T47D (cell line): ENCODE data around the gene COL4A1.

ENCODE experiments used
- DNase-seq, 2 experiments: peaks; one replicate each; pipeline versions ENCODE4 v3.0.0 to v3.0.0-alpha.2; 2011 to 2012; ENCODE audit warnings: low read depth in 1 of 2, low spot score in 1 of 2
- JUND ChIP-seq: IDR thresholded peaks from 2 replicates; pipeline ENCODE4 v1.6.1; 2012; ENCODE audit warnings: low read depth
- in situ Hi-C: cut with HindIII; loops from 2 replicates; pipeline ENCODE4 v1.10.0; 2016; ENCODE audit warnings: low sequenced_read_pairs, low pct_unique_long_range_greater_than_20kb

Gene COL4A1

DNA sequence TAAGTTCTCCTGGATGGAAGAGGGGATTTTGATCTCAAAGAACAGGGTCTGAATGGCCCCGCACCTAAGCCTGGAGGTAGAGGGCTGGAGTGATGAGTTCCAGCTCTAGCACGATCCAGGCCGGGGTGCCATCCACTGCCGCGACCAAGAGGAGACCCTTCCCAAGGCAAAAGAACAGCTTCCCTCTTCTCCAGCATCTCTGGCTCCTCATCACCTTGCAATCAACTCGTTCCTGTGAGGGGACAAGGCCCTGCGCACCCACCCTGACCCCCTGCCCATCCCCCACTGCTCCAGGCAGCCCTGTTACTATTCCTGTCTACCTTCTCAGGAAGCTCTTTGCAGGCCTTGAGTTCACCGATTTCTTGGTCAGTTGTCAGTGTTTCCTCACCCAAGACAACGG, 17.8 kb downstream of the COL4A1 start:
- in situ Hi-C loops: no loop called here
- DNase-seq: no peak
- no peak for TF ChIP-seq JUND

DNA sequence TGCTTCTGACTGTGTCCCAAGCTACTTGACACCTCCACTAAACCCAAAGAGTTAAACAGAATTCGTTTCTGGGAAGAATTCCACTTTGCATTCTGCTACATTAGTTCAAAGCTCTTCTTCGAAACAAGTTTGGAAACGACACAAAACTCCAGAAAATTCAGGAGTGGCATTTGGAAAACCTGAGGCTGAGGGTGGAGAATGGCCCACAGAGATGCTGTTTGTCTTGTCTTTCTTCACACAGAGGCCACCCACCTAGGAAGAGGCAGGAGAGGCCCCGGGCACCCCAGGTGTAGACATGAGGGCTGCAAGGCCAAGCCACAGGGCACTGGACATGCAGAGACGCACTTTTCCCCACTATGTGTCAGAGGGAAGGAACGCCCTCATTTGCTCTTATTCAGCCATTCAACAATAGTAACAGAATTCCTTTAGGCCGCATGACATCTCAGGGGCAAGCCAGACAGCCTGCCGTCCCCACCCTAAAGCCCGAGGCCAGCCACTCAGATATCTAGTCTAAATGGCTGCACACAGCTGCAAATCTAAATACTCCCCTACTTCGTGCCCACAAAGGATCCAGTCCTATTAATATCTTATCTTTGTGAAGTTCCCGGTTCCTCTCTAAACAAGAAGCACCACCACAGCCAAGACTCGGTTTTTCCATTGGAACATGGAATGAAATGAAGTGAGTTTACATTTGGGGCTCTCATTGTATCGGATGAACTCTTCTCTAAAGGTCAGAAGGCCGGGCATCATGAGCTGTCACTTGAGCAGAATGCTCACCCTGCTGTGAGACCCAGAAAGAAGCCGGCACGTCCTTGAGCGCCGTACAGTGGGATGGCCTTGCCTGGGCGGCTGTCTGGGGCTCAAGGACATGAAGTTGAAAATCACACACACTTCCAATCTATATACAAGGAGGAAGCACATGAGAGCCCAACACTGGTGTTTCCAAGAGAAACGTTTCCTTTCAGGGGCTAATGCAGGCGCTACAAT, 19.8 kb downstream of the COL4A1 start:
- in situ Hi-C loops: no loop called here
- TF ChIP-seq JUND: no peak
- DNase-seq: no peak

DNA sequence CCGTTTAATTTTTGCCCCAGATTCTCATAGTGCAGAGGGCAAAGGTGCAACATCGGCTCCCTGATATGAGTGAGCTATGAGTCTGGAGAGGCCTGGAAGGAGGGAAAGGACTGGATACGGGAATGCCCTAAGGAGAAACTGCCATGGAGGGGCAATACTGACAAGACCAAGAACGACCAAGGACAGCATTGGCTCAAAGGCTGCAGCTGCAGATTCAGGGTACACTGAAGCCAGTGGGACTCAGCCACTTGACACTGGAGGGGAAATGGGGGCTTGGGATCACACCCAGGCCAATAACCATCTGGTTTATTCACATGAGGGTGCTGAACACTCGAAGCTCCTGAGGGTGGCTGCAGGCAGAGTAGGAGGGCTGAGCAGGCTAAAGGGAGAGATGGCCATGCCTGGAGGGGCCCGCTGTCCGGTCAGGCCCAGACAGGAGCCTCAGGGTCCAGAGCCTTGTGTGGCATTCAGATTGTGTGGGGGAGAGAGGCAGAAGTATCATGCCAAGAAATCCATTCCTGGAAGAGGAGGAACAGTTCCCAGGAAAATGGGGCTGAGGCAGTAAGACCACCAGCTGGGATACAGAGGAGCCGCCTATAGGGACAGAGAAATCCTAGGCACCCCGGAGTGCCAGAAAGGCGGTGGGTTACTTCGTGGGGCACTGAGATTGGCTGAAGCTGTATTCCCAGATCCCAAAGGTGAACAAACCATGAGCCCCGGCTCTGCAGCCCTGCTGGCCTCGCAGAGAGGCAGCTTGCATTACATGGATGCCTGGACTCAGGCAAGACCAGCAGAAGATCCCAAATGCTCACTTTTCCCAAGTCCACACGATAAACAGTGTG, 20.7 kb downstream of the COL4A1 start:
- DNase-seq: no peak
- no peak for TF ChIP-seq JUND
- in situ Hi-C loops: no loop called here

DNA sequence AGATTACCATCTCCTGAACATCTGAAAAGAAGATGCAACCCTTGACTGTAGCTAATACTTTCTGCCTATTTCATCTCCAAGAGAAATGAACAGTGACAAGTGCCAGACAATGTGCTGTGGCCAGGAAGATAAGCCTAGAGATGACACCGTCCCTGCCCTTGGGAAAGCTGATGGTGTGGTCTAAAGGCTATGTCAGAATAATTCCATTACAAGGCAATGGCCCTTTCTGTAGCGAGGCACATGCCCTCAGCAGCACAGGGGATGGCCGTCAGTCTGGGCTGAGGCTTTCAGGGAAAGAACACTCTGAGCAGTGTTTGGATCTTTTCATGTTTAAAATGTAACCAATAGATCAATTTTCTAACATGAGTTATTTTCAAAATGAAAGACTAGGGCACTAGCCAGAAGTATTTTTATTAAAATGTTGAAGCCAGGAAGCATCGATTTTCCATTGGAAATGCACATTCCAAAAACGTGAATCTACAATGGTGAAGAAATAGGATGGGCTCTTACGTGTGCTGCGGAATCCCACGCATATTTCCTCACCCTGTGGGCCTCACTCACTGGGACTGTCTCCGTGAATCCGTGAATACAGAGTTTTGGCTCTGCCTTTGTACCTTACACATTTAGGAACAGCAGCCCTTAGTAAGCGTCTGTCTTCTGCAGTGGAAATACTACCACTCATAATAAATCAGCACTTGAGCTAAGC, 22.0 kb downstream of the COL4A1 start:
- in situ Hi-C loops: no loop called here
- no peak for TF ChIP-seq JUND

DNA sequence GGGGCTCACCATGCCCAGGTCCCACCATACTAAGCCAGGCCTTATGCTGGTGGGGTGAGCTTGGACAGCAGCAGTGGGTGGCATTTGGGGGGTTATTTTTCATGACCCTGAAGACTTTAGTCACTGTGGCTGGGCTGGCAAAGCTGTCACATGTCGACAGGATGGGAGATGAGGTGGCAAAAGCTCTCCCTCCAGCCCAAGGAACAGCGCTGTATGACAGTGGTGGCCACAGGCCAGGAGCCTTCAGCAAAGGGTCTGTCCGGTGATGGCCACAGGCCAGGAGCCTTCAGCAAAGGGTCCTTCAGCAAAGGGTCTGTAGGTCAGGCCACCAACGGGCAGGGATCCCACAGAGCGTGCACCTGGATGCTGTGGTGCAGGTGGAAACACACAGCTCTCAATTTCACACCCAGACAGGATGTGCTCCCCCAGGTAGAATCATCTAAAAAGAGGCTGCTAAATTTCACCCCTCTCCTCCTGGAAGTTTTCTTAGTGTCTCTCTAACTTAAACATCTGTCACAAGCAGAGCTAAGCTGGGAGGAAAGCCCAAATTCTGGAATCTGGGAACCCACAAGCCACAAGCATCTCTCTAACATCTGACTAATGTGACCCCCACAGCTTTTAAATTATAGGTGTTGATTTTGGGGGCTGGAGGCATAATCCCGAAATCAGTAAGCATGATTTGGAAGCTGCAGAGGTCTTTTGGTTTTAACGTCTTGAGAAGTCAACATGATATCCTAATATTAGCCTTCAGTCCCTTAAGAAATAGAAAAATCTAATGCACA, 23.0 kb downstream of the COL4A1 start:
- in situ Hi-C loops: no loop called here
- no peak for TF ChIP-seq JUND
- DNase-seq: no peak

More for the DNA sequence above, 22.0 kb downstream of the COL4A1 start:
- DNase-seq: no peak

DNA sequence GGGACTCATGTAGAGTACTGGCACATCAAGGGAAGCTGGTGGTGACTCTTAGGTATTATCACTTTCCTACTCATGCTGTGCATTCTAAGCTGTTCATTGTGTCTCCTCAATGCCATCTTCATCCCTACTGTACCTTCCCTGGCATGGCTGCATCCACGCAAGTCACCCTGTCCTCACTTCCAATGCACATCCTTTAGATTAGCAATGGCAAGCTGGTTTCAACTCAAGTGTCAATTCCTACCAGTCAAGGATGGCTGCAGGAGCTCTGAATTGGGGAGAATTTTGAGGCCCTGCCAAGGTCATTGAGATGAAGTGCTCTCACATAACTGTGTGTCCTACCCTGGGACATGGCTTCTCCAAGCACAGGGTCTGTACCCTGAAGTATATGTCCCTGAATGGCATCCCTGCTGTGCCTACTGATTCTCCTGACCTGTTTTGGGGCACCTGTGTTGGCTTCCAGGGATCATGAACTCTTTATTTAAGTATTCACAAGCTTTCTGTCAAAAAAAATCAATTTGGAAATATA, 24.6 kb downstream of the COL4A1 start:
- TF ChIP-seq JUND: no peak
- DNase-seq: no peak
- in situ Hi-C loops: no loop called here

DNA sequence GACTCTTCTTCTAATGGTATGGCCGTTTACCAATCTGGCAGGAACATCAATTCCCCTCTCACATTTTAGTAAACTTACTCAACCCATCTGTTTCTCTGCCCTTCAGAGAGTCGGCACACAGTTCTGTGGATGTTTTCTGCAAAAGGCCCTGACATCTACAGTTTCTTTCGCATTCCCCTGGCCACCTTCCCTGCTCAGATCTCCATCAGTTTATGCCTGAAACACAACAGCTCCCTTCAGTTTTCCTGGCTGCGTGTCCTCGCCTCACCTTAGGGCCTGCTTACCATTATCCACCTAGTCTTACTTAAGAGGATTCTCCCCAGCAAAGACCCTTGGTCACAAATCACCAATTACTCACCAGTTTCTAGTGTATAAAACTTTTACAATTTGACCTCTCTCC, 25.2 kb downstream of the COL4A1 start:
- DNase-seq: no peak
- in situ Hi-C loops: no loop called here
- TF ChIP-seq JUND: no peak

DNA sequence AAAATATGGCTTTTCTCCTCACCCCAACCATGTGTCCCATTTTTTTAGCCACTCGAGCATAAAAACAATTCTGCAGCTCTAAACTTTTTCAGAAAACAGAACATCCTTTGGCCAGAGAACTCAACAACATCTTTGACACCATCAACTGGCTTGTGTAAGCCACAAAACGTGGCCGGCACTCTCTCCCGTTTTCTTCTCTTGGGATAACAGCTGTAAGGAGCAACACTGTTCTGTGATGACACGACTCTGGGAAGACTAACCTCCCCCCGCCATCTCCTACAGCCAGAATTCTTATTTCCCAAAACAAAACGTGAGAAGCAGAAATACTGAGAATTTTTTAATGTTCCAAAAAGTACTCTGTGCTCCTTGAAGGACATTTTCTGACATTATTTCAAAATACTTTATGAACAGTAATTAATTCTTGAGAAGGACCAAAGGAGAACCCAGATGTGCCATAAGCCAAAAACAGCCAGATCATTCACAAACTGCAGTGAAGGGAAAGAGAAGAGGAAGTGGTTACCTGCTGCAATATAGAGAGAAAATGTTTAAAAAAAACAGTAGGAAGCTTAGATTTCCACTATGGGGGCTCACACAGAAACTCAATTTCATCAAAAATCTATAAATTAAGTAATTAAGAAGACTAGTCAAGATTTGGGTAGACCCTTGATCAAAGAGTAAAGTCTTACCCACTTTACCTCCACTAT, 25.8 kb downstream of the COL4A1 start:
- DNase-seq: no peak
- no peak for TF ChIP-seq JUND
- in situ Hi-C loops: no loop called here

DNA sequence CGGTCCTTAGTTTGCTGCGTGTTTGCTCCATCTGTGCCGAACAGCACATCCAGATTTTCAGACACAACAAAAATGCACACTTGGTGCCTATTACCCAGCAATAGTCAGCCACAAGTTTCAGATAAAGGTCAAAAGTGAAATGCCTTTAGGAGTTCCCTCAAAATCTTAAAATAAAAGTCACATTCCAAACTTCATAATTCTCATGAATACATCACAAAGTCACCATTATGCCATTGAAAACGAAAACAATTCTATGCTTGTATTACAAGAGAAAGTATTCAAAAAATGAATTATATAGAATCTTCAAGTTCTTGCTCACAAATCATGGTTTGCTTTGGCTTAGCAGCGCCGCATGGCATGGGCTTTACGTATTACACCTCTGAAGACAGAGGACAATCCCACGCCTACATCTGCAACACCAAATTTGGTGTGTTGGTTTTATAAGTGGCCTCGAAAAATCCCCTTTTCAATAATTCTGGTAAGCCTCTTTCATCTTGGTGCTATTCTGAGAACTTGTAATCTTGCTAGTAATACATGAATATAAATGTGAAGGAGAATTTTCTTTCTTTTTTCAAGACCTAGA, 26.6 kb downstream of the COL4A1 start:
- TF ChIP-seq JUND: no peak
- in situ Hi-C loops: no loop called here
- DNase-seq: no peak

DNA sequence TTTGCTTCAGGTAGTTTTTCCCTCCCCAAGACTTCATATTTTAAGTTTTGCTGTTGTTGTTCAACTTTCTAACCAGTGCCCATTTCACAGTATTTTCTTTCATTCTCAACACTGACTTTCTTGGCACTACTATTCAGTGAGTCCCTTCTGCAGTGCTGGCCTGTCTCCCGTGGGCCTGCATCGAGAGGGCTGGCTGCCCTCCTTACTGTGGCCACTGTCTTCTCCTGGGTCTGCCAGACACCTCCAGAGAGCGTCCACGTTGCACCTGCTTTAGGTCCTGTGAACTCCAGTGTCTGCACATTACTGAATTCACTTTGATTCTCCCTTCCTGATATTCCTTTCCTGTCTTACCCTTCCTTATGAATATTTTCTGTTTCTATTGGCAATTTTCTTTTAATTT, 27.3 kb downstream of the COL4A1 start:
- TF ChIP-seq JUND: no peak
- in situ Hi-C loops: no loop called here
- DNase-seq: no peak

DNA sequence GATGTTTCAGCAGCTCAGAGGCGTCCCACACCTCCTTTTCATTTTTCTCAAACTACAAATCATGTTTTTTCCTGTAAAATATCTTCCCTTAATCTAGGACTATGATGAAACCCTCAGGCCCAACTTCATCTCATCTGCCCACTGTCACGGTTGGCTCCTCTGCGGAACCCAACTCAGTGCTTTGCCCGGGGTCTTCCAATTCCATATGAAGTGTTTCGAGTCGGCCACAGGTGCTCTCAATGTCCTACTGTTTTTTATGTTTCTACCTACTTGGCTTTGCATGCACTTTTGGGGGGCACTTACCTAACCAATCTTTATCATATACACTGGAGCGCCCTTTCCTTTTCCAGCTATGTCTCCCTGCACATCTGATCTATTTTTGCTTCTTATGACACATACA, 28.1 kb downstream of the COL4A1 start:
- no peak for DNase-seq
- in situ Hi-C loops: no loop called here
- TF ChIP-seq JUND: no peak
